HEK293 (cell line): Measurements from ENCODE around the gene SORL1-AS1.
A peak's percentile ranks its signal among the peaks of the same experiment; 100 is the strongest.

ENCODE experiments used
- CTCF ChIA-PET: fragments of 350-600 bp; formaldehyde crosslinking; extraction: SDS; loops from one replicate; lab custom pipeline; 2021; ENCODE audit warnings: antibody characterized with exemption; lab: Yijun Ruan, JAX
- POLR2A ChIA-PET: fragments of 300-600 bp; formaldehyde crosslinking; extraction: SDS; loops from one replicate; lab custom pipeline; 2020; ENCODE audit warnings: antibody characterized with exemption, inconsistent platforms; lab: Yijun Ruan, JAX
- H3K27ac ChIP-seq: fragments of 200-500 bp; sonication (Bioruptor generic); 2 replicates; pipeline ENCODE4 v1.5.1; 2014; ENCODE audit warnings: low read depth, low read length, control low read depth, inconsistent platforms; ENCODE audit errors: extremely low read depth
- H3K36me3 ChIP-seq, 2 experiments: fragments of 200-500 bp in 1 of 2; sonication (Bioruptor generic) in 1 of 2; 1 replicate in 1 of 2; 2 replicates in 1 of 2; pipeline ENCODE4 v1.5.1; 2014 to 2017; ENCODE audit warnings: inconsistent platforms in 2 of 2, low read length in 2 of 2; ENCODE audit not compliant: control insufficient read depth in 2 of 2, insufficient read depth in 1 of 2
- H3K4me1 ChIP-seq: fragments of 200-500 bp; sonication (Bioruptor generic); 2 replicates; pipeline ENCODE4 v1.5.1; 2014; ENCODE audit warnings: mild to moderate bottlenecking, low read length, inconsistent platforms; ENCODE audit not compliant: control insufficient read depth, insufficient read depth
- H3K4me3 ChIP-seq: 2 replicates; pipeline ENCODE4 v1.5.1; 2011; ENCODE audit warnings: low read depth, mild to moderate bottlenecking, control low read depth, low read length, moderate library complexity
- H3K9me3 ChIP-seq: fragments of 200-500 bp; sonication (Bioruptor generic); 2 replicates; pipeline ENCODE4 v1.5.1; 2014; ENCODE audit warnings: low read depth, low read length, inconsistent platforms; ENCODE audit not compliant: control insufficient read depth, insufficient read depth
- FEZF1 ChIP-seq: fragments of 450-650 bp; formaldehyde crosslinking; IDR thresholded peaks from 2 replicates; pipeline ENCODE4 v1.5.1; 2016; ENCODE audit warnings: missing biosample characterization, missing genetic modification characterization
- KLF1 ChIP-seq: fragments of 450-650 bp; formaldehyde crosslinking; IDR thresholded peaks from 2 replicates; pipeline ENCODE4 v1.5.1; 2016; ENCODE audit warnings: missing biosample characterization, missing genetic modification characterization
- TCF7L2 ChIP-seq: IDR thresholded peaks from 2 replicates; pipeline ENCODE4 v1.6.1; 2011; ENCODE audit warnings: low read depth, mild to moderate bottlenecking, inconsistent platforms, low read length, moderate library complexity, borderline replicate concordance
- ZNF37A ChIP-seq: fragments of 450-650 bp; IDR thresholded peaks from 2 replicates; pipeline ENCODE4 v1.5.1; 2018; ENCODE audit warnings: missing biosample characterization, missing genetic modification characterization
- ZNF585B ChIP-seq: fragments of 450-650 bp; formaldehyde crosslinking; IDR thresholded peaks from 2 replicates; pipeline ENCODE4 v1.5.1; 2016; ENCODE audit warnings: missing biosample characterization, missing genetic modification characterization
- ZNF610 ChIP-seq: fragments of 450-650 bp; formaldehyde crosslinking; IDR thresholded peaks from 2 replicates; pipeline ENCODE4 v1.5.1; 2016; ENCODE audit warnings: missing biosample characterization, missing genetic modification characterization, borderline replicate concordance
- ZNF623 ChIP-seq: fragments of 450-650 bp; formaldehyde crosslinking; IDR thresholded peaks from 2 replicates; pipeline ENCODE4 v1.5.1; 2016; ENCODE audit warnings: missing biosample characterization, missing genetic modification characterization
- ZNF677 ChIP-seq: fragments of 450-650 bp; IDR thresholded peaks from 2 replicates; pipeline ENCODE4 v1.5.0; 2018; ENCODE audit warnings: missing biosample characterization, mild to moderate bottlenecking, missing genetic modification characterization, moderate library complexity
- ZNF701 ChIP-seq: fragments of 450-650 bp; formaldehyde crosslinking; IDR thresholded peaks from 2 replicates; pipeline ENCODE4 v1.5.1; 2016; ENCODE audit warnings: missing biosample characterization, missing genetic modification characterization
- TF ChIP-seq, protein P1 (sequence below): fragments of 450-650 bp; formaldehyde crosslinking; optimal IDR thresholded peaks from 2 replicates; pipeline ENCODE3; 2016; ENCODE audit warnings: missing biosample characterization, mild to moderate bottlenecking, missing genetic modification characterization
- TF ChIP-seq, protein P2 (sequence below): fragments of 450-650 bp; formaldehyde crosslinking; IDR thresholded peaks from 2 replicates; pipeline ENCODE4 v1.5.1; 2016; ENCODE audit warnings: missing biosample characterization, missing genetic modification characterization, borderline replicate concordance
- TF ChIP-seq, protein P3 (sequence below): fragments of 450-650 bp; IDR thresholded peaks from 2 replicates; pipeline ENCODE4 v1.5.1; 2018; ENCODE audit warnings: missing biosample characterization, mild to moderate bottlenecking, missing genetic modification characterization

SORL1-AS1 gene

DNA sequence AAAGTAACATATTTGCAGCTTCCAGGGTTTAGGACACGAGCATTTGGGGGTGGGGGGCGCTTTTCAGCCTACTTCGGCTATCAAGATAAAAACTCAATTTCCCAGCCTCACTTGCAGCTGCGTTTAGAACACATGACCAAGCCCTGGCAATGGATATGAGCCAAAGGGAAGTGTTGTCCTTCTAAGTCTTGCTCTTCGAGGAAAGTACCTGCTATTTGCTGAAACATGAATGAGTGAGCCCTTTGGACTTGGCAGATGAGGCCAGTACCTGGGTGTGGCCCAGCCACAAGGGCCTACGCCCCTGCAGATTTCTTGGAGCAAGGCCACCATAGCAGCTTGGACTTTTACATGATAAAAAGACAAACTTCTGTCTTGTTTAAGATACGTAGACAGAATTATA lies 60.9 kb downstream of the SORL1-AS1 start:
- no peaks in the 10 kb centered on the region for H3K36me3 ChIP-seq
- no peak overlapping the region for H3K4me3 ChIP-seq
- CTCF ChIA-PET = interaction anchor here (1.0 kb wide), 1 partner anchor 32 kb away, joined by 4 read pairs; no protein-coding TSS in a partner anchor
- TF ChIP-seq ZNF610 (no peak), ZNF585B (no peak), KLF1 (tag by site-specific recombination) (peak; percentile 58; the same call in 1 of the 2 replicates), ZNF677 (tag by site-specific recombination) (no peak)
- TF ChIP-seq, protein P1, sequence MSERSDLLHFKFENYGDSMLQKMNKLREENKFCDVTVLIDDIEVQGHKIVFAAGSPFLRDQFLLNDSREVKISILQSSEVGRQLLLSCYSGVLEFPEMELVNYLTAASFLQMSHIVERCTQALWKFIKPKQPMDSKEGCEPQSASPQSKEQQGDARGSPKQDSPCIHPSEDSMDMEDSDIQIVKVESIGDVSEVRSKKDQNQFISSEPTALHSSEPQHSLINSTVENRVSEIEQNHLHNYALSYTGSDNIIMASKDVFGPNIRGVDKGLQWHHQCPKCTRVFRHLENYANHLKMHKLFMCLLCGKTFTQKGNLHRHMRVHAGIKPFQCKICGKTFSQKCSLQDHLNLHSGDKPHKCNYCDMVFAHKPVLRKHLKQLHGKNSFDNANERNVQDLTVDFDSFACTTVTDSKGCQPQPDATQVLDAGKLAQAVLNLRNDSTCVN (tag by site-specific recombination) = no peak
- TF ChIP-seq, protein P2, sequence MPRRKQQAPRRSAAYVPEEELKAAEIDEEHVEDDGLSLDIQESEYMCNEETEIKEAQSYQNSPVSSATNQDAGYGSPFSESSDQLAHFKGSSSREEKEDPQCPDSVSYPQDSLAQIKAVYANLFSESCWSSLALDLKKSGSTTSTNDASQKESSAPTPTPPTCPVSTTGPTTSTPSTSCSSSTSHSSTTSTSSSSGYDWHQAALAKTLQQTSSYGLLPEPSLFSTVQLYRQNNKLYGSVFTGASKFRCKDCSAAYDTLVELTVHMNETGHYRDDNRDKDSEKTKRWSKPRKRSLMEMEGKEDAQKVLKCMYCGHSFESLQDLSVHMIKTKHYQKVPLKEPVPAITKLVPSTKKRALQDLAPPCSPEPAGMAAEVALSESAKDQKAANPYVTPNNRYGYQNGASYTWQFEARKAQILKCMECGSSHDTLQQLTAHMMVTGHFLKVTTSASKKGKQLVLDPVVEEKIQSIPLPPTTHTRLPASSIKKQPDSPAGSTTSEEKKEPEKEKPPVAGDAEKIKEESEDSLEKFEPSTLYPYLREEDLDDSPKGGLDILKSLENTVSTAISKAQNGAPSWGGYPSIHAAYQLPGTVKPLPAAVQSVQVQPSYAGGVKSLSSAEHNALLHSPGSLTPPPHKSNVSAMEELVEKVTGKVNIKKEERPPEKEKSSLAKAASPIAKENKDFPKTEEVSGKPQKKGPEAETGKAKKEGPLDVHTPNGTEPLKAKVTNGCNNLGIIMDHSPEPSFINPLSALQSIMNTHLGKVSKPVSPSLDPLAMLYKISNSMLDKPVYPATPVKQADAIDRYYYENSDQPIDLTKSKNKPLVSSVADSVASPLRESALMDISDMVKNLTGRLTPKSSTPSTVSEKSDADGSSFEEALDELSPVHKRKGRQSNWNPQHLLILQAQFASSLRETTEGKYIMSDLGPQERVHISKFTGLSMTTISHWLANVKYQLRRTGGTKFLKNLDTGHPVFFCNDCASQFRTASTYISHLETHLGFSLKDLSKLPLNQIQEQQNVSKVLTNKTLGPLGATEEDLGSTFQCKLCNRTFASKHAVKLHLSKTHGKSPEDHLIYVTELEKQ (tag by site-specific recombination) = no peak
- TF ChIP-seq, all 188 proteins: peak for 1
- H3K4me1 ChIP-seq = no peaks in the 10 kb centered on the region
- no peaks in the 10 kb centered on the region for H3K9me3 ChIP-seq
- no peak overlapping the region for H3K27ac ChIP-seq
- POLR2A ChIA-PET = no interaction called here

DNA sequence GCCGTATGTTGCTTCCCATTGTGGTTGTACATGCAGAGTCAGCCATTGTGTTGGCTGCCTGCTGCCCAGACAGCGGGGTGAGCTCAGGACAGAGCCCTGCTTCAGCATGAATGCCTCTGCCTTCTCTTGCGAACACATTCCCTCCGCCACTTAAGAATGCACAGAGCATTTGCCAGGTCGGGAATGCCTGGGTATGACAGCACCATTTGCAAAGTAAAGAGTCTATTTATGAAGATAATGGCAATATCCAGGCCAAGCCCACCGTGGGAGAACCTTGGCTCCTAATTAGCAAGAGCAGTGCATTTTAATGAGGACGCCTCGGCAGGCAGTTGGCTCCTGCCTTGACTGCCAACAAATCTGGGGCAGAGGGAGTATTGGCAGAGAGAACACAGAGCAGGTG lies 63.1 kb downstream of the SORL1-AS1 start:
- Histone ChIP-seq H3K27ac (no peak overlapping the region), H3K36me3 (no peaks in the 10 kb centered on the region), H3K9me3 (no peaks in the 10 kb centered on the region), H3K4me1 (no peaks in the 10 kb centered on the region), H3K4me3 (no peak overlapping the region)
- TF ChIP-seq ZNF701 (no peak), ZNF623 (no peak), ZNF37A (no peak), TCF7L2 (no peak), FEZF1 (tag by site-specific recombination) (no peak)
- TF ChIP-seq, protein P3, sequence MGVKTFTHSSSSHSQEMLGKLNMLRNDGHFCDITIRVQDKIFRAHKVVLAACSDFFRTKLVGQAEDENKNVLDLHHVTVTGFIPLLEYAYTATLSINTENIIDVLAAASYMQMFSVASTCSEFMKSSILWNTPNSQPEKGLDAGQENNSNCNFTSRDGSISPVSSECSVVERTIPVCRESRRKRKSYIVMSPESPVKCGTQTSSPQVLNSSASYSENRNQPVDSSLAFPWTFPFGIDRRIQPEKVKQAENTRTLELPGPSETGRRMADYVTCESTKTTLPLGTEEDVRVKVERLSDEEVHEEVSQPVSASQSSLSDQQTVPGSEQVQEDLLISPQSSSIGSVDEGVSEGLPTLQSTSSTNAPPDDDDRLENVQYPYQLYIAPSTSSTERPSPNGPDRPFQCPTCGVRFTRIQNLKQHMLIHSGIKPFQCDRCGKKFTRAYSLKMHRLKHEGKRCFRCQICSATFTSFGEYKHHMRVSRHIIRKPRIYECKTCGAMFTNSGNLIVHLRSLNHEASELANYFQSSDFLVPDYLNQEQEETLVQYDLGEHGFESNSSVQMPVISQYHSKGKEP (tag by site-specific recombination) = no peak
- CTCF ChIA-PET = no interaction called here
- POLR2A ChIA-PET = no interaction called here
